Erythroblast (primary cell): ENCODE results near the gene CALML4.

Experiments used
- GATA1 ChIP-seq: IDR thresholded peaks from 2 replicates; pipeline ENCODE4 v1.6.1; 2011; ENCODE audit warnings: low read depth, mild to moderate bottlenecking, control low read depth, low read length, moderate library complexity
- POLR2A ChIP-seq: IDR thresholded peaks from 2 replicates; pipeline ENCODE4 v1.6.1; 2011; ENCODE audit warnings: mild to moderate bottlenecking, low read length

DNA sequence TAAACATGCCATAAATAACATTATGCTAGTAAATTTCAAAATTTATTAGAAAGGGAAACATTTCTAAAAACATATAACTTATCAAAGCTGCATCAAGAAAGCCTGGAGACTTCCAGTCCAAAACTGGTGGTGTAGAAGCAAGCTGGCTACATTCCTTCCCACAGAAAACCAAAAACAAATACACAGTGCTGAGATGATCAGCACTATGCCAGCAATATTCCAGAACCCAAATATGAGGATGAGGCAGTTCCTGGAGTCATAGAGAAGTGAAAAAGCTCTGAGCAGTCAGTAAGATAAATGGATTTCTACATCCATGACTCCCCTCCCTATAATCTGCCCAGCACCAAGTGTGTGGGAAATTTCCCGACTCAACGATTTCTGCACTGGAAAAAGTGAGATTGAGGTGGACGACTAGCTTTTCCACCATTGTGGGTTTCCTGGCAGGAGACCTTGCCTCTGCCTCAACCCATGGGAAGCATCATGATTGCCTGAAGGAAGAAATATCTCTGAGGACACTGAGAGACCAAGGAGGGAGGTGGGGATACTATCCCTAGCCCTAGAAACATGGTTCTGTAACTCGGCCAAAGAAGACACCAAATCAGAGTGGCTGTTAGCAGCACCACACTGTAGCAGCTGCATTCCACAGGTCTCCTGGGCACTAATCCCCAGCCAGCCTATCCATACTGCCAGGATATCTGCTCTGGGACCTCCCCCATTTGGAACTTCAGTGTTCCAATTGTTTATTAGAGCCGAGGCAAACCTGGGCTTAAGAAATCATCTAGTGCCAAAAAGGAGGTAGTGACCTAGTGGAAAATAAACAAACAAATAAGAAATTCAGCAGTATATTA, 36.2 kb upstream of the CALML4 start:
- TF ChIP-seq POLR2A (no peak), GATA1 (no peak)
